OCI-LY7 (cell line): Measurements from ENCODE around the gene CREB3L1. TPM values are rescaled to one million over a fixed set of nuclear protein-coding genes. Genes with fewer than 3 reads are reported as not detected.

ENCODE experiments used
- BruUV-seq: library from RNA; stranded (reverse); fragments of 400-500 nt; replicated peaks from 2 replicates; lab custom pipeline; 2021; lab: Mats Ljungman, UMichigan
- CTCF ChIA-PET: fragments of 300-600 bp; sonication (Branson Sonifier 250); formaldehyde crosslinking; loops from one replicate; lab custom pipeline; 2022; ENCODE audit warnings: antibody characterized with exemption; ENCODE audit not compliant: unreplicated experiment; lab: Charles Lee
- POLR2A ChIA-PET: fragments of 300-600 bp; sonication (Branson Sonifier 250); formaldehyde crosslinking; loops from one replicate; lab custom pipeline; 2022; ENCODE audit warnings: antibody characterized with exemption; lab: Charles Lee
- DNase-seq: peaks from one replicate; pipeline ENCODE4 v3.0.0-alpha.2; 2015; ENCODE audit warnings: low spot score
- H2AFZ ChIP-seq: fragments of 200-600 bp; sonication (generic), shearing (Covaris generic); 2 replicates; pipeline ENCODE4 v1.6.1; 2014; ENCODE audit warnings: mild to moderate bottlenecking, antibody characterized with exemption, low read length, moderate library complexity
- H3K27ac ChIP-seq: fragments of 200-600 bp; sonication (generic); 2 replicates; pipeline ENCODE4 v1.5.1; 2014; ENCODE audit warnings: mixed run types, low read depth, mild to moderate bottlenecking, moderate library complexity, low read length, inconsistent platforms; ENCODE audit not compliant: poor library complexity, severe bottlenecking
- H3K36me3 ChIP-seq: fragments of 200-600 bp; sonication (generic); 2 replicates; pipeline ENCODE4 v1.6.1; 2014; ENCODE audit warnings: mild to moderate bottlenecking, antibody characterized with exemption, low read length, moderate library complexity, mixed read lengths; ENCODE audit not compliant: insufficient read depth
- H3K4me1 ChIP-seq: fragments of 200-600 bp; sonication (generic); 2 replicates; pipeline ENCODE4 v1.5.1; 2014; ENCODE audit warnings: mild to moderate bottlenecking, low read length; ENCODE audit not compliant: insufficient read depth, poor library complexity, severe bottlenecking
- H3K4me2 ChIP-seq: fragments of 200-600 bp; sonication (generic); 2 replicates; pipeline ENCODE4 v1.6.1; 2014; ENCODE audit warnings: mild to moderate bottlenecking, low read length
- H3K4me3 ChIP-seq: fragments of 200-600 bp; sonication (generic); 2 replicates; pipeline ENCODE4 v1.5.1; 2014; ENCODE audit warnings: mild to moderate bottlenecking, low read depth, low read length; ENCODE audit not compliant: poor library complexity, severe bottlenecking
- H3K79me2 ChIP-seq: fragments of 200-600 bp; sonication (generic); 2 replicates; pipeline ENCODE4 v1.6.1; 2016; ENCODE audit warnings: low read depth, mild to moderate bottlenecking, low read length, moderate library complexity, mixed read lengths; ENCODE audit not compliant: insufficient read depth
- H3K9me2 ChIP-seq: fragments of 200-600 bp; sonication (generic); 2 replicates; pipeline ENCODE4 v1.6.1; 2016; ENCODE audit warnings: mild to moderate bottlenecking, low read length, mixed read lengths; ENCODE audit not compliant: insufficient read depth
- H3K9me3 ChIP-seq: fragments of 200-600 bp; sonication (generic); 2 replicates; pipeline ENCODE4 v1.6.1; 2014; ENCODE audit warnings: mild to moderate bottlenecking, mixed run types, low read length, mixed read lengths
- H4K20me1 ChIP-seq: fragments of 200-600 bp; sonication (generic); 2 replicates; pipeline ENCODE4 v1.6.1; 2014; ENCODE audit warnings: mild to moderate bottlenecking, antibody characterized with exemption, low read length, moderate library complexity, mixed read lengths; ENCODE audit not compliant: insufficient read depth
- CTCF ChIP-seq: fragments of 200-600 bp; sonication (generic); conservative IDR thresholded peaks from 2 replicates; pipeline ENCODE4 v1.5.1; 2014; ENCODE audit warnings: mild to moderate bottlenecking, antibody characterized with exemption, low read length, moderate library complexity, mixed read lengths
- EZH2phosphoT487 ChIP-seq: fragments of 200-600 bp; sonication (generic); IDR thresholded peaks from 2 replicates; pipeline ENCODE4 v1.6.1; 2018; ENCODE audit warnings: low read depth, borderline replicate concordance, mild to moderate bottlenecking, mixed run types, antibody characterized with exemption, low read length, moderate library complexity, mixed read lengths
- intact Hi-C: fragments of 100-400 bp; cut with micrococcal nuclease; formaldehyde crosslinking; loops from one replicate; pipeline ENCODE4 v1.10.0; 2022; ENCODE audit not compliant: unreplicated experiment
- total RNA-seq, 2 experiments: library from RNA; depleted of rRNA in 1 of 2; stranded (reverse); fragments of >200 nt in 1 of 2; shearing (Covaris generic) in 1 of 2; gene quantifications; 2 replicates each; pipeline ENCODE4 v1.2.3, GENCODE V29; 2014 to 2022

The CREB3L1 gene
- total RNA-seq, 2 experiments from 2014 or later = 0.17 TPM; not detected in 1

- H2AFZ ChIP-seq = no peak overlapping the region
- TF ChIP-seq CTCF (no peak), EZH2phosphoT487 (no peak)
- H4K20me1 ChIP-seq = no peaks in the 10 kb centered on the region
- no TSS peak for BruUV-seq
- no peaks in the 10 kb centered on the region for H3K79me2 ChIP-seq
- H3K36me3 ChIP-seq = no peaks in the 10 kb centered on the region
- H3K4me3 ChIP-seq = no peak overlapping the region
- CTCF ChIA-PET = no interaction called here
- DNase-seq = no peak
- H3K9me3 ChIP-seq = no peaks in the 10 kb centered on the region
- H3K4me1 ChIP-seq = peaks cover 5% of the 10 kb centered on the region
- POLR2A ChIA-PET = interaction anchor here (0.6 kb wide), 1 partner anchor 211 kb away, joined by 3 read pairs; no protein-coding TSS in a partner anchor
- H3K4me2 ChIP-seq = no peak overlapping the region
- no peaks in the 10 kb centered on the region for H3K9me2 ChIP-seq
- no peak overlapping the region for H3K27ac ChIP-seq
- intact Hi-C loops = no loop called here
Observed at GRCh38 chr11:46291441-46292150, 14.1 kb downstream of the CREB3L1 start.

GRCh38 chr11:46293066-46293465 lies 15.6 kb downstream of the CREB3L1 start:
- Histone ChIP-seq H2AFZ (no peak overlapping the region), H3K4me2 (no peak overlapping the region), H3K4me3 (no peak overlapping the region), H3K9me2 (no peaks in the 10 kb centered on the region), H3K36me3 (no peaks in the 10 kb centered on the region), H3K9me3 (no peaks in the 10 kb centered on the region), H4K20me1 (no peaks in the 10 kb centered on the region), H3K4me1 (peaks cover 5% of the 10 kb centered on the region), H3K79me2 (no peaks in the 10 kb centered on the region), H3K27ac (no peak overlapping the region)
- no peak for TF ChIP-seq CTCF
- TF ChIP-seq EZH2phosphoT487 = no peak
- BruUV-seq = no TSS peak
- intact Hi-C loops = no loop called here
- ChIA-PET POLR2A (interaction anchor here (0.5 kb wide), 1 partner anchor 15 kb away, joined by 5 read pairs; no protein-coding TSS in a partner anchor), CTCF (no interaction called here)
- no peak for DNase-seq

- no peaks in the 10 kb centered on the region for H3K9me3 ChIP-seq
Observed at GRCh38 chr11:46293641-46294103, 16.2 kb downstream of the CREB3L1 start.

More at GRCh38 chr11:46293641-46294103, 16.2 kb downstream of the CREB3L1 start:
- intact Hi-C loops = no loop called here
- no peak for DNase-seq
- ChIA-PET CTCF (no interaction called here), POLR2A (no interaction called here)
- BruUV-seq = no TSS peak
- no peaks in the 10 kb centered on the region for H3K36me3 ChIP-seq
- no peak overlapping the region for H2AFZ ChIP-seq
- H3K9me2 ChIP-seq = no peaks in the 10 kb centered on the region
- H3K4me3 ChIP-seq = no peak overlapping the region
- peaks cover 5% of the 10 kb centered on the region for H3K4me1 ChIP-seq
- no peaks in the 10 kb centered on the region for H4K20me1 ChIP-seq
- H3K27ac ChIP-seq = no peak overlapping the region
- no peaks in the 10 kb centered on the region for H3K79me2 ChIP-seq
- no peak overlapping the region for H3K4me2 ChIP-seq
- no peak for TF ChIP-seq CTCF
- no peak for TF ChIP-seq EZH2phosphoT487
